Upper lobe of left lung (tissue), 6 donors: ENCODE results near the gene SYF2. TPM values are rescaled to one million over a fixed set of nuclear protein-coding genes. Genes with fewer than 3 reads are reported as not detected.

Experiments
- ATAC-seq, 2 donors: fragments of 200-7000 bp; cut with Tn5 transposase; one replicate each; pipeline ENCODE4 v1.9.1; 2022; ENCODE audit warnings: mild to moderate bottlenecking in 2 of 2, moderate library complexity in 2 of 2; ENCODE audit not compliant: low FRiP score in 2 of 2
- DNase-seq, 2 donors: peaks; one replicate each; pipeline ENCODE4 v3.0.0-alpha.2; 2019 to 2020
- H3K27ac ChIP-seq, 4 donors: fragments of 200-600 bp; sonication (generic); one replicate each; pipeline ENCODE4 v1.5.1; 2016 to 2019
- H3K27me3 ChIP-seq, 4 donors: fragments of 200-600 bp; sonication (generic); one replicate each; pipeline ENCODE4 v1.5.1; 2017 to 2019
- H3K36me3 ChIP-seq, 4 donors: fragments of 200-600 bp; sonication (generic); one replicate each; pipeline ENCODE4 v1.5.1; 2016 to 2019
- H3K4me1 ChIP-seq, 4 donors: fragments of 200-600 bp; sonication (generic); one replicate each; pipeline ENCODE4 v1.5.1; 2018 to 2019
- H3K4me3 ChIP-seq, 4 donors: fragments of 200-600 bp; sonication (generic); one replicate each; pipeline ENCODE4 v1.5.1; 2017 to 2019; ENCODE audit warnings: mild to moderate bottlenecking in 2 of 4, moderate library complexity in 1 of 4
- H3K9me3 ChIP-seq, 4 donors: fragments of 200-600 bp; sonication (generic); one replicate each; pipeline ENCODE4 v1.5.1; 2018 to 2019
- EP300 ChIP-seq, 4 donors: sonication (generic); formaldehyde crosslinking; IDR thresholded peaks; one replicate each; pipeline ENCODE4 v1.5.1; 2017; ENCODE audit warnings: antibody characterized with exemption in 4 of 4, control low read depth in 2 of 4
- POLR2A ChIP-seq, 4 donors: fragments of 450-650 bp; IDR thresholded peaks; one replicate each; pipeline ENCODE4 v1.5.1; 2016 to 2017; ENCODE audit warnings: antibody characterized with exemption in 4 of 4, mild to moderate bottlenecking in 2 of 4
- POLR2AphosphoS5 ChIP-seq, 2 donors: sonication (generic); formaldehyde crosslinking; IDR thresholded peaks; one replicate each; pipeline ENCODE4 v1.5.1; 2017; ENCODE audit warnings: antibody characterized with exemption in 2 of 2
- WGBS, 2 donors: methylation state at CpG; one replicate each; pipeline ENCODE4 v1.1.5; 2017 to 2018; 5-methylcytosine and 5-hydroxymethylcytosine counted together
- total RNA-seq, 6 donors: library from RNA; depleted of rRNA in 4 of 6; stranded (reverse); fragments of >200 nt in 4 of 6; gene quantifications; one replicate each; pipeline versions ENCODE4 v1.1.0 to v1.2.1, GENCODE V29; 2016 to 2021
- TF ChIP-seq, protein P1 (sequence below), 6 experiments: fragments of 450-650 bp in 4 of 6; fragments of 200-600 bp in 2 of 6; sonication (generic) in 2 of 6; IDR thresholded peaks; one replicate each; pipeline ENCODE4 v1.5.1; 2016 to 2019; ENCODE audit warnings: antibody characterized with exemption in 6 of 6
- donor health status: DM: no; HTN: no; CAD: no; lungs with moderate emphysema.
- donor health status: DM: no; HTN: yes; CAD: no; lungs with severe emphysema.

SYF2 gene
- total RNA-seq, 6 donors from 2014 or later, result 21.9 to 66.5 (median 39.5) TPM

DNA sequence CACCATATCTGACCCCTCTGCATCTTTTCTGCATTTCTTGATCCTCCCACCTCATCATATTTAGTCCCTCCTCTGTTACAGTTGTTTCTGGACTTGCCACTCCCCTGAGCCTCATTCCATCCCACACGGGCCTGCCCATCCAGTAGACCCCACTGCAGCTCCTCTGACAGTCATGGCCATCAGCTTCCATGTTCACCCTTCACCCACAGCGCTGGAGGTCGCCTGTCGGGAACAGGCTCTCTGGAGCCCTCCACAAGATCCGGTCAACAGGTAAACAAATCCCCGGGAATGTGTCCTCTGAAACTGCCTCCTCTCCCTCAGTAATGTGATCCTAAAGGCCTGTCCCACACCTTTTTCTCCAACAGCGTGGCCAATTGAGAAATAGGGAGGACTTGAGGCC is 31.3 kb downstream of the SYF2 start:
- H3K4me3 ChIP-seq, result no peak overlapping the region
- H3K36me3 ChIP-seq, result no peaks in the 10 kb centered on the region
- DNase-seq (no peak), ATAC-seq (no peak)
- WGBS, 2 donors, result 67 to 86% methylated on average over 7 of the region's 7 CpGs
- peaks cover 0 to 4% (median 0%) of the 10 kb centered on the region in 4 donors for H3K4me1 ChIP-seq
- TF ChIP-seq POLR2AphosphoS5 (IDR thresholded peaks at IDR 0.05), result no peak
- TF ChIP-seq, protein P1, sequence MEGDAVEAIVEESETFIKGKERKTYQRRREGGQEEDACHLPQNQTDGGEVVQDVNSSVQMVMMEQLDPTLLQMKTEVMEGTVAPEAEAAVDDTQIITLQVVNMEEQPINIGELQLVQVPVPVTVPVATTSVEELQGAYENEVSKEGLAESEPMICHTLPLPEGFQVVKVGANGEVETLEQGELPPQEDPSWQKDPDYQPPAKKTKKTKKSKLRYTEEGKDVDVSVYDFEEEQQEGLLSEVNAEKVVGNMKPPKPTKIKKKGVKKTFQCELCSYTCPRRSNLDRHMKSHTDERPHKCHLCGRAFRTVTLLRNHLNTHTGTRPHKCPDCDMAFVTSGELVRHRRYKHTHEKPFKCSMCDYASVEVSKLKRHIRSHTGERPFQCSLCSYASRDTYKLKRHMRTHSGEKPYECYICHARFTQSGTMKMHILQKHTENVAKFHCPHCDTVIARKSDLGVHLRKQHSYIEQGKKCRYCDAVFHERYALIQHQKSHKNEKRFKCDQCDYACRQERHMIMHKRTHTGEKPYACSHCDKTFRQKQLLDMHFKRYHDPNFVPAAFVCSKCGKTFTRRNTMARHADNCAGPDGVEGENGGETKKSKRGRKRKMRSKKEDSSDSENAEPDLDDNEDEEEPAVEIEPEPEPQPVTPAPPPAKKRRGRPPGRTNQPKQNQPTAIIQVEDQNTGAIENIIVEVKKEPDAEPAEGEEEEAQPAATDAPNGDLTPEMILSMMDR (IDR thresholded peaks at IDR 0.05), result no peak
- TF ChIP-seq POLR2A (IDR thresholded peaks at IDR 0.05), result no peak
- no peak for TF ChIP-seq EP300 (IDR thresholded peaks at IDR 0.05)
- H3K27me3 ChIP-seq, result no peaks in the 10 kb centered on the region
- no peaks in the 10 kb centered on the region for H3K9me3 ChIP-seq
- H3K27ac ChIP-seq, result no peak overlapping the region

DNA sequence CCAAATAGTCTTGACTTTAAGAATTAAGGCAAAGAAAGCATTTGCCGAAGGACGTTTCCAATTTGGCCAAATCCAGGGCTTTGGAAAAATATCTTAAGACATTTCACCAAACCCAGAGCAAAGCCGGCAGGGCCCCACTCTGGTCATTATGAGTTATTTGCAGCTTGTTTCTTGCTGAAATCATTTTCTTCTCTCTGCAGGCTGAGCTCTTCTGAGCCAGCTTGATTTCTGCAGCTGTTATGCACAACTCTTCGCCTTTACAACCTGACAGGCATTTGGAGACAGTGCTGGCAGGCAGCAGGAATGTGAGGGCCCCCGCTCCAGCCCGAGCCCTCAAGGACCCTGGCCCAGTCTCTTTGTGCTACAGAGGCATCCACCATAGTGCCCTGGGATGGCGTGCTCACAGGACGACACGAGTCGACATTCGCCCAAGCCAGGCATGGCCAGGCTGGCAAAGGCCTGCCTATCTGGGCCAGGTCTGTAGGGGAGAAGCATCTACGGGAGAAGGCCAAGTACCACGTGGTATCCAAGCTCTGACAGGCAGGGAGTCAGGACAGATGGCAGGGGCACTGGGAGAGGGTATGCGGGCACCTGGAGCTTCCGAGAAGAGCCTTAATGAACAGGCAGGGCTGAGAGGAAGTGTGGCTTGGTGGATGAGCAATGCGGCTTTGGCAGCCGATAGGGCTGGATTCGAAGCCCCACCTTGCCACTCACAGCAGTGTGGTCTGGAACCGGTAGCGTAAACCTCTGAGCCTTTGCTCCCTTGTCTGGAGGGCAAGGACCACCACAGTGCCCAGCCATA is 32.3 kb downstream of the SYF2 start:
- TF ChIP-seq POLR2AphosphoS5 (IDR thresholded peaks at IDR 0.05) (no peak), POLR2A (IDR thresholded peaks at IDR 0.05) (no peak), EP300 (IDR thresholded peaks at IDR 0.05) (no peak)
- TF ChIP-seq, protein P1 (IDR thresholded peaks at IDR 0.05), result no peak
- DNase-seq, result peak in 1 of 2 donors; percentile 37
- peak in 1 of 2 donors; percentile 15 for ATAC-seq
- no peaks in the 10 kb centered on the region for H3K27me3 ChIP-seq
- H3K4me3 ChIP-seq, result no peak overlapping the region
- H3K4me1 ChIP-seq, result peaks cover 0 to 4% (median 0%) of the 10 kb centered on the region in 4 donors
- WGBS, 2 donors, result 79 to 90% methylated on average over 17 to 20 of the region's 20 CpGs
- no peak overlapping the region for H3K27ac ChIP-seq
- no peaks in the 10 kb centered on the region for H3K9me3 ChIP-seq
- H3K36me3 ChIP-seq, result no peaks in the 10 kb centered on the region

DNA sequence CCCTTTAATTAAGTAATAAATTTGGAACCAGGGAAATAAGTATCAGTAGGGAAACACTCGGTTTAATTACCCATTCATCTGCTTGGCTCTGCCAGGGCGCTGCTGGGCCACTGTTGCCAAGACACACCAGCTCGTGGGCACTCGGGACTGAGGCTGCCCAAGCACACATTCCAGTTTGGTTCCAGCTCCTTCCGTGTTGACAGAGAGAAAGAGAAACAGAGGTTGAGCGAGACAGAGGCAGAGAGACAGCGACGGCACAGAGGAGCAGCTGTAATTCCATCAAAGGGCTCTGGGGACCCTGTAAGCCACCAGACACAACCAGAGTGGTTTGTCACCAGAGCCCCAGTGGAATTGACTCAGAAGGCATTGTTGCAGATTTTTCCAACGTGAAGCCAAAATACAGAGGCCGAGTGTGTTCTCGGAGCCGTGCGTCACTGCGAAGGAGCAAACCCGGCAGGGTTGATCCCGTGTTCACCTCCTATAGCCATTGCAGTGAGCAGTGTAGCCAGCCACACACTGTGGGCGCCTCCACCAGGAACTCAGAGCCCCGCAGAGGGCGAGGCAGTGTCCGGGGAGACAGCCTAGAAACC is 33.5 kb downstream of the SYF2 start:
- Histone ChIP-seq H3K36me3 (no peaks in the 10 kb centered on the region), H3K4me1 (peaks cover 0 to 4% (median 0%) of the 10 kb centered on the region in 4 donors), H3K27ac (peak overlapping the region in 1 of 4 donors; percentile 34), H3K27me3 (no peaks in the 10 kb centered on the region), H3K9me3 (no peaks in the 10 kb centered on the region), H3K4me3 (no peak overlapping the region)
- WGBS, 2 donors, result 60 to 67% methylated on average over 16 to 20 of the region's 20 CpGs
- TF ChIP-seq POLR2AphosphoS5 (IDR thresholded peaks at IDR 0.05), result no peak
- no peak for TF ChIP-seq POLR2A (IDR thresholded peaks at IDR 0.05)
- TF ChIP-seq EP300 (IDR thresholded peaks at IDR 0.05), result no peak
- TF ChIP-seq, protein P1 (IDR thresholded peaks at IDR 0.05), result no peak
- DNase-seq (peak in 1 of 2 donors; percentile 43), ATAC-seq (no peak)

DNA sequence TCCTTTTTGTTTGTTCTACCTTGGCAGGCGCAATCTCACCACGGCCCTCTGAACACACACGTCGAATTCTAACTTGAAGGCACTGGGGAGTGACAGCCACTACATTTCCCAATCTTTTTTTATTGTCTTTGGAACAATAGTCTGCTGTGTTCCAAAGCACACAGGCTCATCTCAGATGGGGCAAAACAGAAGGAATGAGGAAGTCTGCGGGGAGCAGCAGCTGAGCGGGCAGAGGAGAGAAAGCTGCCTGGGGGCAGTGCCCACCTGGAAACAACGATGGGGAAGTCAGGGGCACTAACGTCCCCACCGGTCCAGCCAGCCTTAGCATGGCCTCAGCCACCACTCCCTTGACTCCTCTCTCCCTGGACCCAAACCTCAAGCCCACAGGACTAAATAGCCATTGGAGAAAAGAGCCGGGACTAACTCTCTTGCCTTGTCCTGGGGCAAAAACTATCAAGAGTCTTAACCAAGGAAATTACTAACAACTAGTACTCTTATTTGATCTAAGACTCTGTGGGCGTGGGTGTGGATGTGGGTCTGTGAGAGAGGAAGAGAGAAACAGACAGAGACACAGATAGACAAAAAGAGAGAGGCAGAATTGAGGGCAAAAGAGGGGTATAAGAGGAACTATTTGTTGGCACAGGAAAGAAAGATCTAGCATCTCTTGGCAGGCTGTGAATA is 34.2 kb downstream of the SYF2 start:
- TF ChIP-seq EP300 (IDR thresholded peaks at IDR 0.05) (no peak), POLR2A (IDR thresholded peaks at IDR 0.05) (no peak), POLR2AphosphoS5 (IDR thresholded peaks at IDR 0.05) (no peak)
- TF ChIP-seq, protein P1 (IDR thresholded peaks at IDR 0.05), result no peak
- Histone ChIP-seq H3K27me3 (no peaks in the 10 kb centered on the region), H3K9me3 (no peaks in the 10 kb centered on the region), H3K4me3 (no peak overlapping the region), H3K36me3 (no peaks in the 10 kb centered on the region), H3K4me1 (peaks cover 0 to 4% (median 0%) of the 10 kb centered on the region in 4 donors), H3K27ac (no peak overlapping the region)
- 47 to 57% methylated on average over 11 of the region's 11 CpGs for WGBS, 2 donors
- ATAC-seq (no peak), DNase-seq (no peak)
